ENCODE results near the gene CRTC2. TPM values are rescaled to one million over a fixed set of nuclear protein-coding genes. Genes with fewer than 3 reads are reported as not detected.

The CRTC2 gene
- total RNA-seq, 1 experiment from 2014 or later: 26.6 TPM

DNA sequence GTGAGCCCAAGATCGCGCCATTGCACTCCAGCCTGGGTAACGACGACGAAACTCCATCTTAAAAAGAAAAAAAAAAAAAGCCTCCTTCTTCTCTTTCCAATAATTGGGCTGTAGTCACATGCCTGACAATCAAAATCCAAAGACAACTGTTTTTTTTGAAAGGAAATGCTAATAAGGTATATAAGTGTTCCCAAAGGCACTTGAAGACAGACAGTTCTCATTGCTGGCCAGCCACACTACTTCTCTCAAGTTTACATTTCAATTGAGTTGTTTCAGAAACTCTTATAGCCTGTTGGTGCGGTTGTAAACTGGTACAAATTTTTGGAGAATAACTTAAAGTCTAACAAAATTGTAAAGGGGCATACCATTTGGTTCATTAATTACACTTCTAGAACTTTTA lies 58.9 kb downstream of the CRTC2 start:
- no peak for DNase-seq (ENCODE audit: low read depth)

Small RNA genes lying within 50 kb of the gene (small RNA-seq; reads per million reads assigned to genes)
- not detected for gene MIR6737

Other genes with a start within 250 kb of the CRTC2 start
- 22.1 and 22.2 TPM in 2 replicates for gene INTS3, start 230.6 kb downstream of the CRTC2 start, total RNA-seq (2014; rRNA removed; shearing (Covaris generic))
- gene SLC27A3, start 183.2 kb downstream of the CRTC2 start, total RNA-seq (2014; rRNA removed; shearing (Covaris generic)): 0.74 and 4.5 TPM in 2 replicates
- 5.6 and 9.5 TPM in 2 replicates for gene GATAD2B, start 35.6 kb downstream of the CRTC2 start, total RNA-seq (2014; rRNA removed; shearing (Covaris generic))
- gene DENND4B, start 11.9 kb downstream of the CRTC2 start, total RNA-seq (2014; rRNA removed; shearing (Covaris generic)): 15.2 and 17.6 TPM in 2 replicates
- 104 and 126 TPM in 2 replicates for gene SLC39A1, start 4.9 kb upstream of the CRTC2 start, total RNA-seq (2014; rRNA removed; shearing (Covaris generic))
- gene CREB3L4, start 9.3 kb upstream of the CRTC2 start, total RNA-seq (2014; rRNA removed; shearing (Covaris generic)): 9.0 and 11.2 TPM in 2 replicates
- gene JTB, start 19.1 kb upstream of the CRTC2 start, total RNA-seq (2014; rRNA removed; shearing (Covaris generic)): 174 and 189 TPM in 2 replicates
- gene RAB13, start 27.7 kb upstream of the CRTC2 start, total RNA-seq (2014; rRNA removed; shearing (Covaris generic)): 33.9 and 52.3 TPM in 2 replicates
- 1,691 and 2,292 TPM in 2 replicates for gene RPS27, start 32.1 kb upstream of the CRTC2 start, total RNA-seq (2014; rRNA removed; shearing (Covaris generic))
- gene NUP210L, start 196.5 kb upstream of the CRTC2 start, total RNA-seq (2014; rRNA removed; shearing (Covaris generic)): 0.03 TPM in 1 of 2 replicates, not detected in the other
- 703 and 744 TPM in 2 replicates for gene TPM3, start 233.5 kb upstream of the CRTC2 start, total RNA-seq (2014; rRNA removed; shearing (Covaris generic))
- gene CFAP141, start 247.7 kb upstream of the CRTC2 start, total RNA-seq (2014; rRNA removed; shearing (Covaris generic)): not detected in 2 replicates